Right atrium auricular region (tissue), 2 donors: Measurements from ENCODE around the gene GBF1. TPM values are rescaled to one million over a fixed set of nuclear protein-coding genes. Genes with fewer than 3 reads are reported as not detected.

Experiments used
- DNase-seq: peaks from one replicate; pipeline ENCODE4 v3.0.0-alpha.2; 2019; ENCODE audit warnings: low spot score
- H3K27ac ChIP-seq, 2 donors: fragments of 200-600 bp; sonication (generic); 1 replicate in 1 of 2; 2 replicates in 1 of 2; pipeline ENCODE4 v1.5.1; 2016 to 2019
- H3K27me3 ChIP-seq, 2 donors: fragments of 200-600 bp; sonication (generic); one replicate each; pipeline versions ENCODE4 v1.5.1 to v1.6.0; 2017 to 2019
- H3K36me3 ChIP-seq: fragments of 200-600 bp; sonication (generic); one replicate; pipeline ENCODE4 v1.5.1; 2016
- H3K4me1 ChIP-seq, 2 donors: fragments of 200-600 bp; sonication (generic); one replicate each; pipeline versions ENCODE4 v1.5.1 to v1.6.0; 2017 to 2019
- H3K4me3 ChIP-seq, 2 donors: fragments of 200-600 bp; sonication (generic); 1 replicate in 1 of 2; 2 replicates in 1 of 2; pipeline ENCODE4 v1.5.1; 2017 to 2019; ENCODE audit warnings: mild to moderate bottlenecking in 1 of 2, moderate library complexity in 1 of 2
- H3K9me3 ChIP-seq, 2 donors: fragments of 200-600 bp; sonication (generic); one replicate each; pipeline ENCODE4 v1.5.1; 2019
- total RNA-seq, 2 donors: library from RNA; depleted of rRNA; stranded (reverse); fragments of >200 nt; gene quantifications; one replicate each; pipeline ENCODE4 v1.1.0, GENCODE V29; 2016
- TF ChIP-seq, protein P1 (sequence below), 2 donors: fragments of 200-600 bp; sonication (generic); IDR thresholded peaks; one replicate each; pipeline ENCODE4 v1.5.1; 2019; ENCODE audit warnings: antibody characterized with exemption in 2 of 2

Gene GBF1
- total RNA-seq, 2 donors from 2014 or later: 38.5 to 38.9 TPM

DNA sequence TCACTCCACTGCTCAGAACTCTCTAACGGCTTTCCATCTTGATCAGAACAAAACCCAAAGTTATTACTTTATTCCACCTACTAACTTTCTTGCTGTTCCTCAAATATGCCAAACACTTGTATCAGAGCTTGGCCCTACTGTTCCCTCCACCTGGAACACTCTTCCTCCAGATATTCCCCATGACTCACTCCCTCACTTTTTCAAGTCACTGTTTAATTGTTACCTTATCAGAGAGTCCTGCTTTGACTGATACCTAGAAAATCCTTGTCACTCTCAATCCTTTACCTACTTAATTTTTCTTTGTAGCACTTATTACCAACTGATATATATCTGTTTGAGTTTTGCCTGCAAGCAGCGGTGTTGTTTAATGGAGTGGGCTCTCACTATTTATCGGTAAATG lies 144.6 kb downstream of the GBF1 start:
- Histone ChIP-seq H3K27ac (no peak overlapping the region), H3K4me1 (peaks cover 0 to 10% of the 10 kb centered on the region in 2 donors), H3K36me3 (no peaks in the 10 kb centered on the region), H3K27me3 (no peaks in the 10 kb centered on the region), H3K4me3 (no peak overlapping the region), H3K9me3 (no peaks in the 10 kb centered on the region)
- no peak for DNase-seq
- TF ChIP-seq, protein P1, sequence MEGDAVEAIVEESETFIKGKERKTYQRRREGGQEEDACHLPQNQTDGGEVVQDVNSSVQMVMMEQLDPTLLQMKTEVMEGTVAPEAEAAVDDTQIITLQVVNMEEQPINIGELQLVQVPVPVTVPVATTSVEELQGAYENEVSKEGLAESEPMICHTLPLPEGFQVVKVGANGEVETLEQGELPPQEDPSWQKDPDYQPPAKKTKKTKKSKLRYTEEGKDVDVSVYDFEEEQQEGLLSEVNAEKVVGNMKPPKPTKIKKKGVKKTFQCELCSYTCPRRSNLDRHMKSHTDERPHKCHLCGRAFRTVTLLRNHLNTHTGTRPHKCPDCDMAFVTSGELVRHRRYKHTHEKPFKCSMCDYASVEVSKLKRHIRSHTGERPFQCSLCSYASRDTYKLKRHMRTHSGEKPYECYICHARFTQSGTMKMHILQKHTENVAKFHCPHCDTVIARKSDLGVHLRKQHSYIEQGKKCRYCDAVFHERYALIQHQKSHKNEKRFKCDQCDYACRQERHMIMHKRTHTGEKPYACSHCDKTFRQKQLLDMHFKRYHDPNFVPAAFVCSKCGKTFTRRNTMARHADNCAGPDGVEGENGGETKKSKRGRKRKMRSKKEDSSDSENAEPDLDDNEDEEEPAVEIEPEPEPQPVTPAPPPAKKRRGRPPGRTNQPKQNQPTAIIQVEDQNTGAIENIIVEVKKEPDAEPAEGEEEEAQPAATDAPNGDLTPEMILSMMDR (IDR thresholded peaks at IDR 0.05): no peak

DNA sequence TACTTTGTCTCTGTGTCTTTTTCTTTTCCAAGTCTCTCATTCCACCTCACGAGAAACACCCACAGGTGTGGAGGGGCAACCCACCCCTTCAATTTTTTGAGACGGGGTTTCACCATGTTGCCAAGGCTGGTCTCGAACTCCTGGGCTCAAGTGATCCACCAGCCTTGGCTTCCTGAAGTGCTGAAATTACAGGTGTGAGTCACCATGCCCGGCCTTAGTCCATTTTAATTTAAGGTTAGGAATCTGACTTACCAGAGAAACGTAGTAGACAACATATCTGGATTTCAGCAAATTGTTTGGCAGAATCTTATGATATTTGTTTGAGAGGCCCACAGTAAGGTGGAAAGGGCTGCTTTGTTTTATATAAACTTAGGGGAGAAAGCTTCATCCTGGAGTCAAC lies 147.0 kb downstream of the GBF1 start:
- no peak overlapping the region for H3K4me3 ChIP-seq
- peaks cover 0 to 27% of the 10 kb centered on the region in 2 donors for H3K4me1 ChIP-seq
- H3K27ac ChIP-seq: no peak overlapping the region
- H3K27me3 ChIP-seq: no peaks in the 10 kb centered on the region
- TF ChIP-seq, protein P1 (IDR thresholded peaks at IDR 0.05): no peak
- no peaks in the 10 kb centered on the region for H3K36me3 ChIP-seq
- H3K9me3 ChIP-seq: no peaks in the 10 kb centered on the region
- no peak for DNase-seq

DNA sequence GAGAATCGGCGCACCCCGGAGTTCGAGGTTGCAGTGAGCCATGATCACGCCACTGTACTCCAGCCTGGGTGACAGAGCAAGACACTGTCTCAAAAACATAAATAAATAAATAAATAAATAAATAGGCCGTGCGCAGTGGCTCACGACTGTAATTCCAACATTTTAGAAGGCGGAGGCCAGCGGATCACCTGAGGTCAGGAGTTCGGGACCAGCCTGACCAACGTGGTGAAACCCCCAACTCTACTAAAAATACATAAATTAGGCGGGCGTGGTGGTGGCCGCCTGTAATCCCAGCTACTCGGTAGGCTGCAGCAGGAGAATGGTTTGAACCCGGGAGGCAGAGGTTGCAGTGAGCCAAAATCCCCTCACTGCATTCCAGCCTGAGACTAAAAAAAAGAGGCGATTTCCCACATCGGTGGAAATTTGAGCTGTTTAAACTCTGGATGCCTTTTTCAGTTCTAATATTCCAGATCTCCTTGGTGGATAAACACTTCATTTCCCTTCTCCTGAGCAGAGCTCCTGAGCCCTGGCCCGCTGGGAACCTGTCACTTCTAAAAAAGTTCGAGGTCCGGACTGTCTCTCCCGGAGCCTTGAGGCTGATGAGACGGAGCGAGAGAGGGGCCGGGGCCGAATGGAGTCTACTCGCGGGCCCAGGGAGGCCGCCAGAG lies 148.2 kb downstream of the GBF1 start:
- peak overlapping the region; percentile 61 to 62 for H3K4me3 ChIP-seq
- peaks cover 0 to 30% of the 10 kb centered on the region in 2 donors for H3K4me1 ChIP-seq
- no peaks in the 10 kb centered on the region for H3K36me3 ChIP-seq
- peak; percentile 93 for DNase-seq
- no peaks in the 10 kb centered on the region for H3K9me3 ChIP-seq
- peak overlapping the region; percentile 94 to 95 for H3K27ac ChIP-seq
- no peaks in the 10 kb centered on the region for H3K27me3 ChIP-seq
- TF ChIP-seq, protein P1 (IDR thresholded peaks at IDR 0.05): peak in 1 of 2 donors; percentile 99

DNA sequence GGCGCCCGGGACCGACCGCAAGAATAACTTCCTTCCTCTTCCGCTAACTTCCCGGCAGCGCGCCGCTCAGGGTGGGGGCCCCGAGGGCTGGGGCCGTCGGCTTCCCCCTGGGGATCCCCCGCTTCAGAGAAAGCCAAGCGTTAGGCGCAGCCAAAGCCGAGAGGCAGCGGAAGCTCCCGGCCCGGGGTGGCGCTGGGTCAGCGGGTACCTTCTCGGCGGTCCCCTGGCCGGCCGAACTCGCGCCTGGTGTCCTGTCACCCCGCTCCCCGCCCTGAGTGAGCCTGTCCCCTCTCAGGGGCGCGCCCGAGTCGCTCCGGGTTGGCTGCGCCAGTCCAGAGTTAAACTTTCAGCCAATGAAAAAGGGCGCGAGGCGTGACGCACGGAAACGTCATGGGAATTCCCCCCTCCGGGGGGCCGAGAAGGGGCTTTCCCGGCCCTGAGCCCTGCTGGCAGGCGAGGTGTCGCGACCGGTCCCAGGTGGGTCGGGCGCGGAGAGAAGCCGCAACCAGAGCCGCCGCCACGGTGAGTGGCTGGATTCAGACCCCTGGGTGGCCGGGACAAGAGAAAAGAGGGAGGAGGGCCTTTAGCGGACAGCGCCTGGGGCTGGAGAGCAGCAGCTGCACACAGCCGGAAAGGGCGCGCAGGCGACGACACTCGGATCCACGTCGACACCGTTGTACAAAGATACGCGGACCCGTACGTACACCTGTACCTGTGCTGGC lies 148.9 kb downstream of the GBF1 start:
- TF ChIP-seq, protein P1 (IDR thresholded peaks at IDR 0.05): peak; percentile 51 to 94
- peaks cover 0 to 37% of the 10 kb centered on the region in 2 donors for H3K4me1 ChIP-seq
- peak overlapping the region; percentile 61 to 62 for H3K4me3 ChIP-seq
- no peaks in the 10 kb centered on the region for H3K27me3 ChIP-seq
- peak overlapping the region; percentile 94 to 95 for H3K27ac ChIP-seq
- H3K36me3 ChIP-seq: no peaks in the 10 kb centered on the region
- H3K9me3 ChIP-seq: no peaks in the 10 kb centered on the region
- DNase-seq: peak; percentile 97

DNA sequence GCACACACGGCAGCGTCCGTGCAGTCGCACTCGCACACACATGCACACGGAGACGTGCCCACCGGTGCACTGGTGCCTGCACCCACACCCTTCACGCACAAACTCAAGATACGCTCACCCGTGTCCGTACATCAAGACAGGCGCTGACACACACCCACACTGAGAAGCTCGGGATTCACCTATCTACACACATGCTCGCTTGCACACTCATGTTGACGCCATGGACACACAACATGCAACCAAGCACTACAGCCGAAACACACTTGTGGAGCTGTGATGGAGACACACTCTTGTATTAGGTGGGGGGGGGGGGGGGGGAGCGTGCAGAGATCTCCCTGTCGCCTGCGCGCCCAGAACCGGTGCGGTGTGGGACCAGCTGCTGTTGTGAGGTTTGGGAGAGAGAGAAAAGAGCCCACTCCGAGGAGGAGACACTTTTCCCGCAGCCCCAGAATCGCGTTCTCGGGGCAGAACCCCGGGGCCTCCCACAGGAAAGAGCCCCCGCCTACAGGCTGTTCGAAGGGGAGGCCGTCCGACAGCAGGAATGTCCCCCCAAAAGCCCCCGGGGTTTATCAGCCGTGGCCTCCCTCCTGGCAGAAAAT lies 149.6 kb downstream of the GBF1 start:
- no peaks in the 10 kb centered on the region for H3K9me3 ChIP-seq
- H3K36me3 ChIP-seq: no peaks in the 10 kb centered on the region
- peaks cover 0 to 42% of the 10 kb centered on the region in 2 donors for H3K4me1 ChIP-seq
- no peaks in the 10 kb centered on the region for H3K27me3 ChIP-seq
- peak overlapping the region; percentile 94 to 95 for H3K27ac ChIP-seq
- TF ChIP-seq, protein P1 (IDR thresholded peaks at IDR 0.05): no peak
- DNase-seq: no peak
- peak overlapping the region; percentile 61 to 62 for H3K4me3 ChIP-seq
